Right ventricle myocardium inferior (tissue), 1 donor: ENCODE results near the gene MT1H. TPM values are rescaled to one million over a fixed set of nuclear protein-coding genes. Genes with fewer than 3 reads are reported as not detected.
A peak's percentile ranks its signal among the peaks of the same experiment; 100 is the strongest.

Experiments
- ATAC-seq: fragments of 200-7000 bp; cut with Tn5 transposase; one replicate; pipeline ENCODE4 v1.9.1; 2020; ENCODE audit warnings: mild to moderate bottlenecking, moderate library complexity
- DNase-seq: peaks from one replicate; pipeline ENCODE4 v3.0.0; 2021; ENCODE audit errors: missing footprints
- intact Hi-C: fragments of 100-400 bp; cut with DNase I; formaldehyde crosslinking; loops from one replicate; pipeline ENCODE4 v1.11.0; 2022
- total RNA-seq: library from RNA; stranded (reverse); fragmentation: NEBNext Ultra II Directional; extraction: Animal tissue kit (Norgen Biotek cat#: 25700); gene quantifications from one replicate; pipeline ENCODE4 v1.2.1, GENCODE V29; 2021
- donor health status: DM: no; HTN: yes; CAD: no; lungs with severe emphysema.

Gene MT1H
- total RNA-seq, 1 donor from 2014 or later = not detected

DNA sequence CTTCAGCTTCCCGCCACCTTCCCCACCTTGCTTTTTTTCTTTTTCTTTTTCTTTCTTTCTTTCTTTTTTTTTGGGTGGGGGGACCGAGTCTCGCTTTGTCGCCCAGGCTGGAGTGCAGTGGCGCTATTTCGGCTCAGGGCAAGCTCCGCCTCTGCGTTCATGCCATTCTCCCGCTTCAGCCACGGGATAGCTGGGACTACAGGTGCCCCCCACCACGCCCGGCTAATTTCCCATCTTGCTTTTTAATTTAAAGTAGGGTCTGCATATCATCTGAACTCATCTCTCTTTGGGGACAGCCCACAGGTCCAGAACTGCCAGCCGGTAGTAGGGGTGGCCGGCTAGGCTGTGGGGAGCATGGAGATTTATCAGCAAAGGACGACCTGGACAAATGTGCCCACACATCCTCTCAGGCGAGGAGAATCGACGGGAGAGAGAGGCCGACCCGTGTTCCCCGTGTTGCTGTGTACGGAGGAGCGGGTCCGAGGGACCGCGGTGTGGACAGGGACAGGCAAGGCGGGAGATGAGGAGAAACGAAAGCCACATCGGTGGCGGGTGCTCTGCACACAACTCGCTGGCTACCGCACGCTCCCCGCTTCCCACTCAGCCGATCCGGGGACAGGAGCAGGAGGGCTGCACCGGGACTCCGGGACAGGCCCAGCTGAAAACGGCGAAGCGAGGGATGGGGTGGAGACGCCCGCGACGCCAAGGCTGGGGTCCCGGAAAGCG, 34.7 kb upstream of the MT1H start:
- ATAC-seq = no peak
- DNase-seq = peak; percentile 33
- intact Hi-C loops = loop anchor here (5.0 kb wide), 1 partner anchor 47 kb away; the partner anchor contains the start of gene MT1X

DNA sequence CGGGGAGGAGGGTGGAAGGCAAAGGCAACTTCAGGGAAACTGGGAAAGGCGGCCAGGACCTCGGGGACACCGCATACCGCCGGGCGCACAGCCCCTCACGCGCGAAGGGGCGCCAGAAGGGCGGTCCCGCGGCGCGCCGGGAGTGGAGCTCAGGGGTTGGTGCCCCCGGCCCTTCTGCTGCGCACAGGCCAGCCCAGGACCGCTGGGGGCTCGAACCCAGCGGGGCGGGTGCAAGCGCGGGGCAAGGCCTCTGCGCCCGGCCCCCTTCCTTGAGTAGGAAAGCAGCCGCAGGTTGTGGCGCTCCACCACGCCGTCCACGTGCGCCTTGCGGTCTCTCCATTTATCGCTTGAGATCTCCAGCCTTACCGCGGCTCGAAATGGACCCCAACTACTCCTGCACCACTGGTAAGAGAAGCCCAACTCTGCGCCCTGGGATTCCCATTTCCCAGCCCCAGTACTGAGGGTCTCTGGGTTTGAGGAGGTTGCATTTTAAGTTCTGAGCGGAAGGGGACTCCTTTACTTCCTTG, 34.1 kb upstream of the MT1H start:
- DNase-seq = peak; percentile 44
- intact Hi-C loops = loop anchor here (5.0 kb wide), 1 partner anchor 47 kb away; the partner anchor contains the start of gene MT1X
- ATAC-seq = no peak

DNA sequence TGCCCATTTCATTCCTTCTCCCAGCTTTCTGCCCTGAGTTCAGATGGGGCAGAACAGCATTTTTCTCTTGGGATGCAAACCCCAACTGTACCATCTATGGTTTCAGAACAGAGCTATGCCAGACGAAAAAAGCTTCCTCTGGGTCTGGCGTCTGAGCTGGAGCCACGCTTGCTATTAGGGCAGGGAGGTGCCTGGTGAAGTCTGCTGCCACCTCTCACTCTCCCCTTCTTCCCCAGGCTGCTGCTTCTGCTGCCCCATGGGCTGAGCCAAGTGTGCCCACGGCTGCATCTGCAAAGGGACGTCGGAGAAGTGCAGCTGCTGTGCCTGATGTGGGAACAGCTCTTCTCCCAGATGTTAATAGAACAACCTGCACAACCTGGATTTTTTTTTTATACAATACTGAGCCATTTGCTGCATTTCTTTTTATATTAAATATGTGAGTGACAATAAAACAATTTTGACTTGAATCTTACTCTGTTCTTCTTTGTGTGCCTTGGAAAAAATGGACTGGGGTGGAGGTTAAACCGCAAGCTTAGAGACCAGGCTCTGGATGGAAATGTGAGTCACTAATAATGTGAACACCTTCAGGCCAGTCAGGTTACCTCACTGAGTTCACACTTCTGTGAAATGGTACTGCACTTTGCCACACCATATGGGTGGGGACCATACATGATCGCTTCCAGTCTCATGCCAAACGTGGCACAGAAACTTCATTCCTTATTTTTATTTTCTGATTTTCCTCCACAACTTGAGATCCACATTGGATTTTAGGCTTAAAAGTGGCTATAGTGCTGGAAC, 32.8 kb upstream of the MT1H start:
- DNase-seq = peak; percentile 4
- no peak for ATAC-seq
- intact Hi-C loops = loop anchor here (5.0 kb wide), 1 partner anchor 45 kb away; the partner anchor contains the start of gene MT1X

DNA sequence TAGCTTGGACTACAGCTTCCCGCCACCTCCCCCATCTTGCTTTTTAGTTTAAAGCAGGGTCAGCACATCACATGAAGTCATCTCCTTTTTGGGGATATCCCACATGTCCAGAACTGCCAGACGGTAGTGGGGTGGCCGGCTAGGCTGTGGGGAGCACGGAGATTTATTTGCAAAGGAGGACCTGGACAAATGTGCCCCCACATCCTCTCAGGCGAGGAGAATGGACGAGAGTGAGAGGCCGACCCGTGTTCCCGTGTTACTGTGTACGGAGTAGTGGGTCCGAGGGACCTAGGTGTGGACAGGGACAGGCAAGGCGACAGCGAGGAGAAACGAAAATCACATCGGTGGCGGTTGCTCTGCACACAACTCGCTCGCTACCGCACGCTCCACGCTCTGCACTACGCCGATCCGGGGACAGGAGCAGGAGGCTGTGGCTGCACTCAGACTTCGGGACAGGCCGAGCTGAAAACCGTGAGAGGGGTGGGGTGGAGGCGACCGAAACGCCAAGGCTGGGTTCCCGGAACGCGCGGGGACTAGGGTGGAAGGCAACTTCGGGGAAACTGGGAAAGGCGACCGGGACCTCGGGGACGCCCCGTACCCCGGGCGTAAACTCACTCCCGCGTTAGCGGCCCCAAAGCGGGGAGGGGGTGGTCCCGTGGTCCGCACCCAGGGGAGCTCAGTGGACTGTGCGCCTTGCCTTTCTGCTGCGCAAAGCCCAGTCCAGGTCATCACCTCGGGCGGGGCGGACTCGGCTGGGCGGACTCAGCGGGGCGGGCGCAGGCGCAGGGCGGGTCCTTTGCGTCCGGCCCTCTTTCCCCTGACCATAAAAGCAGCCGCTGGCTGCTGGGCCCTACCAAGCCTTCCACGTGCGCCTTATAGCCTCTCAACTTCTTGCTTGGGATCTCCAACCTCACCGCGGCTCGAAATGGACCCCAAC, 31.5 kb upstream of the MT1H start, which contains the start of gene MT1A:
Gene MT1A, plus strand, starts transcription at position 853 of the 937 bp plus-strand sequence. Its CDS starts 73 bp downstream, at position 926.
- ATAC-seq (peak; percentile 94), DNase-seq (peak; percentile 89)
- intact Hi-C loops = loop anchor here (5.0 kb wide), 1 partner anchor 44 kb away; the partner anchor contains the start of gene MT1X

DNA sequence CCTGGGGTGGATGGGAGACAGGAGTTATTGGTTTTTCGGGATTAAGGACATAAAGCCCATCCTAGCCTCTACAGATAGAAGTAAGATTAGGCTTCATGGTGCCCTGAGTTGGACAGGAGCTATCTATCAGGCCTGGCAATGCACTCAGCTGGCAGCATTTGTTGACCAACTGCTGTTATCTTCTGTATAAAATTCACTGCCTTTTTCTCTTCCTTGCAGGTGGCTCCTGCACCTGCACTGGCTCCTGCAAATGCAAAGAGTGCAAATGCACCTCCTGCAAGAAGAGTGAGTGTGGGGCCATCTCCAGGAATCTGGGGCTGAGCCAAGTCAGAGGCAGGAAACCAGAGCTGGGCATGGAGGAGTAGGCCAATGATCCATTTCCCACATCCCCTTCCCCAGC, 30.6 kb upstream of the MT1H start:
- peak; percentile 14 for DNase-seq
- intact Hi-C loops = loop anchor here (5.0 kb wide), 1 partner anchor 43 kb away; the partner anchor contains the start of gene MT1X
- no peak for ATAC-seq

DNA sequence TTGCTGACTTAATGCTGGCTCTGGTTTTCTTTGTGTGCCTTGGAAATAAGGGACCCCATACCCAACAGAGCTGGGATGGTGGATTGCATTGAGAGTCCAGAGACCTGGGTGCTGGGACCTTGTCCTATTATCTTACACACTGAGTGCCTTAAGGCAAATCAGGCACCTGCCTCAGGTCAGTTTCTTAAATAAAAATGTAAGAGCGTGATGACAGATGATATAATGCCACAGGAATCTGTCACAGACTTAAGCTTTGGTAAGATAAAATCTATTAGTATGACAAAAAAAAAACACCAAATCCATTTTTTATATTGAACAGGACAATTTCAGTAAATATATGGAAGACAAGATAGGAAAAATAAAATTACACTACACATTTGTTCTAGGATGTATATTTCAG, 29.5 kb upstream of the MT1H start:
- no peak for DNase-seq
- no peak for ATAC-seq
- intact Hi-C loops = no loop called here

DNA sequence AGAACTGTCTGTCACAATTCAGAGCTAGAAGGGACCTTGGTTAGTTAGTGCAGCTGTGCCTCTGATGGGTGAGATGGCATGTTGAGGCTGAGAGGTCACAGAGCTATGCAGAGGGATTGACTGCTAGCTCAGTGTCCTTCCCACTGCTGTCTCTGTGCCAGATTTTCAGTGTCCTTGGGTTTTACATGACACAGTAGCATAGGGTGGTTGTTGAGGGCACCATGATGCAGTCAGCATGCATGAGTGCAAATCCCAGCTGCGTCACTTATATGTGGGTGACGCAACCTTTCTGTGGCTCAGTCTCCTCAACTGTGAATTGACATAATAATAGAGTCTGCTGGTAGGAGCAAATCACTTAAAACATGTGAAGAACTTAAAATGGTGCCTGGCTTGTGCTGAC, 28.4 kb upstream of the MT1H start:
- DNase-seq (peak; percentile 6), ATAC-seq (no peak)
- intact Hi-C loops = no loop called here

DNA sequence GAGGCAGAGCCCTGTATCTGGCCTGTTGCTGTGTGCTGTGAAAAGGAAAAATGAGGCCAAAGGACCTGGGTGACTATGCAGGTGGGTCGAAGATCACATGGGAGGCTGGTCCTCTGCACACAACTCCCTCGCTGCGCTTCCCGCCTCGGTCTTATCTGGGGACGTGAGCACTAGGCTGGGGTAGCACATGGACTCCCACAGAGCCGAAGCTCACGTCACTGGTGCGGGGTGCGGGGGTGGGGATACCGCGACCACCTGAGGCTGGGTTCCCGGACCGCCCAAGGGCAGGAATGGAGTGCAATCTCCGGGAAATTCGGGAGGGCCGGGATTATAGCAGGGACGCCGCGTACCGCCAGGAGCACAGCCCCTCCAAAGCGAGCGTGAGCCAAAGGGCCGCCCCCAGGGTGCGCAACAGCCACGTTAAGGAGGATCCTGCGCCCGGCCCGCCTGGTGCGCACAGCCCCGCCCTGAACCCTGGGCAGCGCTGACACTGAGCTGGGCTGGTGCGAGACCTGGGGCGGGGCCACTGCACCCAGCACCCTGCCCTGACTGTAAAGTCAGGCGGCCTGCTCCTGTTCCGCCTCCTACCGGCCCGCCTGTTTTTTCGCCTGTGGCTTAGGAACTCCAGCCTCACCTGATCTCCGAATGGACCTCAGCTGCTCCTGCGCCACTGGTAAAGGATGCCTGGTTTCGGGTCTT, 26.4 kb upstream of the MT1H start:
- ATAC-seq = peak; percentile 90
- peak; percentile 80 for DNase-seq
- intact Hi-C loops = no loop called here

DNA sequence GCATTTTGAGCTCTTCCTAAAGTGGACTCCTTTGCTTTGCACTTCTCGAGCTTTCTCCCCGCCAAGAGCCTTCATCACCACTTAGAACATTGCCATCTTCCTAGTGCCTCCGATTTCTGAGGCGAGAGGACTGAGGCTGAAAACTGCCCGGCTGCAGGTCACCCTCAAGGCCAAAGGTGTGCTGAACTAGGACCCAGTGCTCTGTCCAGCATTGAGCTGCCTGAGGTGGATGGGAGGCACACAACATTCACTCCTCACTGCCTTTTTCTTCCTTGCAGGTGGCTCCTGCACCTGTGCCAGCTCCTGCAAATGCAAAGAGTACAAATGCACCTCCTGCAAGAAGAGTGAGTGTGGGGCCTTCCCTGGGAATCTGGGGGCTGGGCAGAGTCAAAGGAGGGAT, 25.8 kb upstream of the MT1H start:
- intact Hi-C loops = no loop called here

DNA sequence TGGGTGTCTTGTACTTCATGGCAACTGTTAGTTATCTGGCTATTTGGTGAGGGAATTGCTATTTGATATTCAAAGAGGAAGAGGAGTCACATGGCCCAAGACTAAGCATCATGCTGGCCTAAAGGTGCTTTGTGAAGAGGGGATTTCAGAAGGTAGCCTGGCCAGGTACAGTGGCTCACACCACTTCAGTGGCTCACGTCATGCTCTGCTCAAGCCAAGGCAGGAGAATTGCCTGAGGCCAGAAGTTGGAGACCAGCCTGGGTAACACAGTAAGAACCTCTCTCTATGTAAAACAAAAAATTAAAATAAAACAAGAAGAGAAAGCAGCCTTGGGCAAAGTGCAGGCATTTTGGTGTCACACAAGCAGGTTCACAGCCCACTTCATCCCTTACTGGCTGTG, 24.3 kb upstream of the MT1H start:
- ATAC-seq (no peak), DNase-seq (peak; percentile 4)
- intact Hi-C loops = no loop called here

More for the DNA sequence above, 25.8 kb upstream of the MT1H start:
- DNase-seq = no peak
- ATAC-seq = no peak

DNA sequence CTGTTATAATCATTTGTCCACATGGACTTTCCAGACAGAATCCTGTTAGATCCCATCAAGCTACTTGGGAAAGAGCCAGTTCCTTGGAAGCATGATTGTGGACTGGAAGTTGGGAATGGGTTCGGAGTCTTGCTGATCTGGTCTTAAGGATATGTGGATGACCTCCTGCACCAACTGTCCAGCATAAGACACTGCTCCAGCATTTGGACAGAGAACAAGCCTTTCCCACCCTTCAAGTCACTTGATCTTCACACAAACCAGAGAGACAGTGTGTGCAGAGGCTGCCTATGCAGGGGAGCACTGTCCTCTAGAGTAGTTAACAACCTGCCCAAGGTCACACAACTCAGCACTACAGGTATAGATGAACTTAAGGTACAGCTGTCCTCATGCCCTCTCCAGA, 23.8 kb upstream of the MT1H start:
- DNase-seq (no peak), ATAC-seq (no peak)
- intact Hi-C loops = no loop called here

DNA sequence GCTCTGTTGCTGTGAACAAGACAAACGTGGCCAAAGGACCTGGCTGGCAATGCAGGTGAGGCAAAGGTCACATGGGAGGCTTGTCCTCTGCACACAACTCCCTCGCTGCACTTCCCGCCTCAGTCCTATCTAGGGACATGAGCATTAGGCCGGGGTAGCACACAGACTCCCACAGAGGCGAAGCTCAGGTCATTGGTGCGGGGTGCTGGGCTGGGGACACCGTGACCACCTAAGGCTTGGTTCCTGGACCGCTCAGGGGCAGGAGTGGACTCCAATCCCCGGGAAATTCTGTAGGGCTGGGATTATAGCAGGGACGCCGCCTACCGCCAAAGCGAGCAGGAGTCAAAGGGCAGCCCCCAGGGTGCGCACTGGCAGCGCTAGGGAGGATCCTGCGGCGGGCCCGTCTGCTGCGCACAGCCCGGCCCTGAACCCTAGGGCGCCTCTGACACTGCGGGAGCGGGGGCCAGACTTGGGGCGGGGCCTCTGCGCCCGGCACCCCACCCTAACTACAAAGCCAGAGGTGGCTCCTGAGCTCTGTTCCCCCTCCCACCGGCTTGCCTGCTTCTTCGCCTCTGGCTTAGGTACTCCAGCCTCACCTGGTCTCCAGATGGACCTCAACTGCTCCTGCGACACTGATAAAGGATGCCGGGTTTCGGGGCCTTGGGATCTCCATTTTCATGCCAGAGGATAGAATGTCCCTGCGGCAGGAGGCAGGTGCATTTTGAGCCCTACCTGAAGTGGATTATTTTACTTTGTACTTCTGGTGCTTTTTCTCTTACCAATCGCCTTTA, 21.8 kb upstream of the MT1H start:
- intact Hi-C loops = no loop called here
- DNase-seq (no peak), ATAC-seq (no peak)

DNA sequence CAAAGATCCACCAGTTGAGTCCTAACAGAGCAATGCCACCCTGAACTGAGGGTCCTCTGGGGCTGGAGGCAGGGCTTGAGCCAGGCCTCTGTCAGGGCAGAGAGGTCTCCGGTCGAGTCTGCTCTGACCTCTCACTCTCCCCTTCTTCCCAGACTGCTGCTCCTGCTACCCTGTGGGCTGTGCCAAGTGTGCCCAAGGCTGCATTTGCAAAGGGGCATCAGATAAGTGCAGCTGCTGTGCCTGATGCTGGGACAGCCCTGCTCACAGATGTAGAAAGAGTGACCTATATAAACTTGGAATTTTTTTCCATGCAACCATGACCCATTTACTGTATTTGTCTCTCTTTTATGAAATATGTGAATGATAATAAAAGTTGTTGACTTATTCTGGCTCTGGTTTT, 20.3 kb upstream of the MT1H start:
- ATAC-seq = no peak
- DNase-seq = no peak
- intact Hi-C loops = no loop called here

DNA sequence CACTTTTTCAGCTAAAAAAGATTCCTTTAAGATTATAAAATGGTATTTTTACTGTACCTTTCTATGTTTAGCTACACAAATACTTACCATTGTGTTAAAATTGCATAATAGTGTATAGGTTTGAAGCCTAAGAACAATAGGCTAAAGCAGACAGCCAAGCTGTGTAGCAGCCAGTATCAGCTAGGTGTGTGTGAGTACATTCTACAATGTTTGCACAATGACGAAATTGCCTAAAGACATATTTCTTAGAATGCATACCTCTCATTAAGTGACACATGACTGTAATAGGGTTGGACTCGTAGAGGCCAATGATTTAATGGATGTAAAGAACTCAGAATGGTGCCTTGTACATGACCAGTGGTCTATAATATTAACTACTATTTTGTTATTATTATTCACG, 19.8 kb upstream of the MT1H start:
- DNase-seq = no peak
- no peak for ATAC-seq
- intact Hi-C loops = no loop called here

DNA sequence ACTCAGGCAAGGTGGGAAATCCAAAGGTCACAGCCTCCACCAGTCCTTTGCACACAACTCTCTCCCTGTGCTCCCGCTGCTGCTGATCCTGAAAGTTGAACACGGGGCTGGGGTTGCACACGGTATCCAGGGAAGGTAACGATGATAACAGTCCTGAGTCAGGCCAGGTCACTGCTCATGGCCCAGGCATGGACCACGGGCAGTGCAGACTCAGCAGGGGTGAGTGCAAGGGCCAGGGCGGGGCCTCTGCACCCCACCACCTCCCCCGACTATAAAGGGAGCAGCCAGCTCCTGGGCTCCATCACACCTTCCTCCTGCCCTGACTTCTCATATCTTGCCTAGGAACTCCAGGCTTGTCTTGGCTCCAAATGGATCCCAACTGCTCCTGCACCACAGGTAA, 18.0 kb upstream of the MT1H start, which contains the start of gene MT1B:
Gene MT1B, plus strand, starts transcription at position 301 of the 400 bp plus-strand sequence. Its CDS starts 68 bp downstream, at position 369.
- intact Hi-C loops = no loop called here
- ATAC-seq (no peak), DNase-seq (no peak)

DNA sequence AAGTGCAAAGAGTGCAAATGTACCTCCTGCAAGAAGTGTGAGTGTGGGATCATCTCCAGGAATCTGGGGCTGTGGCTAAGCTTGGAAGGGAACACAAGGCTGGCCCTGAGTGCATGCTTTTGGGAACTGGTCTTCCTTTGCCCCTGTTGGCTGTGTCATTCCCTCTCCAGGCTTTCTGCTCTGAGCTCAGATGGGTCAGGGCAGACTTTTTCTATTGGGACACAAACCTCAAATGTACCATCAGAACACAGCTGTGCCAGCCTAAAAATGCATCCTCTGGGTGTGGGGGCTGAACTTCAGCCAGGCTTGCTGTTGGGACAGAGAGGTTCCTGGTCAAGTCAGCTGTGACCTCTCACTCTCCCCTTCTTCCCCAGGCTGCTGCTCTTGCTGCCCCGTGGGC, 17.0 kb upstream of the MT1H start:
- DNase-seq (no peak), ATAC-seq (no peak)
- intact Hi-C loops = no loop called here

DNA sequence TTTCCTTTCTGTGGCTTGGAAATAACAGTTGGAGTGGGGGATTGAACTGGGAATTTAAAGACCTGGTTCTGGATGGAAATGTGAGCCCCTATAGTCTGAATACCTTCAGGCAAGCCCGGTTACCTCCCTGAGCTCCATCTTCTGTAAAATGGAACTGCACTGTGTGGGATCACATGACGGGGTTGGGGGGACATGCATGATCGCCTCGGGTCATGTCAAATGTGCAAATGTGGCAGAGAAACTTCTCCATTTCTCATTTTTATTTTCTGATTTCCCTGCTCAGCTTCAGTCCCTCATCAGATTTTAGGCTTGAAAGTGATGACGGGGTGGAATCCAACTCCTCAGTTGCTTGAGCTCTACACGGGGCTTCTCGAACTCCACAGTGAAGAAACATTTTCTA, 16.4 kb upstream of the MT1H start:
- no peak for ATAC-seq
- intact Hi-C loops = no loop called here
- DNase-seq = no peak
